Muscle layer of colon (tissue), 2 donors: ENCODE data around the gene DBET.
"Not testable (repeated sequence)": the region's sequence is repeated elsewhere in the genome, so short reads cannot be mapped to it uniquely, and the experiment has no call there.

Experiments used
- H3K27ac ChIP-seq: one replicate; pipeline ENCODE4 v1.7.0; 2013; ENCODE audit warnings: low read depth, mild to moderate bottlenecking, low read length, moderate library complexity
- H3K27me3 ChIP-seq, 2 donors: one replicate each; pipeline ENCODE4 v1.7.0; 2013; ENCODE audit warnings: low read length in 2 of 2, mild to moderate bottlenecking in 2 of 2; ENCODE audit not compliant: insufficient read depth in 2 of 2, control insufficient read depth in 1 of 2
- H3K36me3 ChIP-seq: one replicate; pipeline ENCODE4 v1.7.0; 2013; ENCODE audit warnings: mild to moderate bottlenecking, low read length; ENCODE audit not compliant: insufficient read depth
- H3K4me1 ChIP-seq: one replicate; pipeline ENCODE4 v1.7.0; 2013; ENCODE audit warnings: mild to moderate bottlenecking, low read length; ENCODE audit not compliant: insufficient read depth
- H3K4me3 ChIP-seq, 2 donors: one replicate each; pipeline ENCODE4 v1.7.0; 2013; ENCODE audit warnings: low read length in 2 of 2, low read depth in 1 of 2, mild to moderate bottlenecking in 1 of 2, moderate library complexity in 1 of 2
- H3K9ac ChIP-seq: one replicate; pipeline ENCODE4 v1.7.0; 2013; ENCODE audit warnings: low read length
- H3K9me3 ChIP-seq: one replicate; pipeline ENCODE4 v1.7.0; 2013; ENCODE audit warnings: mild to moderate bottlenecking, low read length
- donor health status: abdominal sarcoma.
- donor health status: Adenocarcinoma of cecum.

DBET gene

DNA sequence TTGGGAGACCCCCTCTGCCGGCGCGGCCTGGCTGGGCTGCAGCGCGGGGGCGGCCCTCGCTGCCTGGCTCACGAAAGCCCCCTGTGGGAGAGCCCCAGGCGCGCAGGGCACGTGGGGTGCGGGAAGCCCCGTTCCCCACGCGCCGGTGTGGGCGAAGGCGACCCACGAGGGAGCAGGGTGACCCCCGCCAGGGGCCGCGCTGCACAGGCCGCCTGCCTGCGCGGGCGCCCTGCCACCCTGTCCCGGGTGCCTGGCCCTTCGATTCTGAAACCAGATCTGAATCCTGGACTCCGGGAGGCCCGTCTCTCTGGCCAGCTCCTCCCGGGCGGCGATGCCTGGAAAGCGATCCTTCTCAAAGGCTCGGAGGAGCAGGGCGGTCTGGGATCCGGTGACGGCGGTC lies 42.3 kb upstream of the DBET start:
- H3K4me1 ChIP-seq, H3K9me3 ChIP-seq, H3K9ac ChIP-seq, H3K4me3 ChIP-seq, H3K36me3 ChIP-seq, H3K27ac ChIP-seq: not testable (repeated sequence)
- H3K27me3 ChIP-seq: peaks cover 17 to 52% of the 10 kb centered on the region in 2 donors

DNA sequence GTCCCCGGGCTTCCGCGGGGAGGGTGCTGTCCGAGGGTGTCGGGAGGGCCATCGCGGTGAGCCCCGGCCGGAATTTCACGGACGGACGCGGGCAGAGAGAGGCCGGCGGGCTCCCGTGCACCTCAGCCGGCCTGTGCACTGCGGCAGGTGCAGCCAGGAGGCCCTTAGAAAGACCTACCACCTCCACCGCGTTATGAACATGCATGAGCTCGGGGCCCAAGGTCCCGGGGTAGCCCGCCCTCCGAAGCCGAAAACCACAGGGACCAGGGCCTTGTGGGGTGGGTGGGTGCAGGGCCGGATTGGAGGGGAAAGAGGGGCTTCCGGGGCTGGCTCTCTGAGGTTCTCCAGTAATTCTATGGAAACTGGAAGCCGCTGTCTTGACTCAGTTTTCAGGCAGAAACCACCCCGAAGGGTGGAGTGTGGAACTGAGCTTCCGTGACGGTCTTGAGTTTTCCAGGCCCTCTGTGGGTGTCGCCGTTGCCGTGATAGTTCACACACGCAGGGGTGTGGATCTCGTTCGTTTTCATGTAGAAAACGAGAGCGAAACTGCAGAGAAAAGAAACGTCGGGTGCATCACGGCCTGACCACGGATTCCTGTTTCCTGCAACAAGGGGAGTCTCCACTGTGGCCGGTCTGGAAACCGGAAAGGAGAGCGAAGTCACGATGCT lies 41.6 kb upstream of the DBET start:
- H3K9ac ChIP-seq, H3K36me3 ChIP-seq: not testable (repeated sequence)
- peaks cover 17 to 44% of the 10 kb centered on the region in 2 donors for H3K27me3 ChIP-seq

DNA sequence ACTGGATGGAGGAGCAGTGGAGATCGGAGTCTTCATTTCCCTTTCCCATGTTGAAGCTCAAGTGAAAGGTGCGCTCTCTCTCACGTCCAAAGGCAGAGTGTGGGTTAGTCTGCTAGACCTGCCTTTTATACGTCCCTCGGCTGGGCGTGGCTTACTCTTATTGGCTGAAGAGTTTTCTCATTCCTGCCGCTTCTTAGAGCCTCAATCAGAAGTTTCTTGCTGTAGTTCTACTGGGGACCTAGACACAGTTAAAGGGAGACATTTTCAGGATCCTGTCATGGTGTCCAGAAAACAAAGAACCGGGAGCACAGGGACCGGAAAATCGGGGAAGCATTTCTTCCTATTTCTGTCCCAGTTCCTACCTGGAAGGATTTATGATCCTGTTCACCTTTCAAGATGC lies 37.1 kb upstream of the DBET start, which contains the start of gene FRG2:
Gene FRG2 (minus strand): TSS at position 101 of the 400 bp plus-strand sequence. CDS start 52 bp downstream, at position 49.
- not testable (repeated sequence) for H3K4me3 ChIP-seq, H3K27ac ChIP-seq, H3K27me3 ChIP-seq, H3K4me1 ChIP-seq, H3K36me3 ChIP-seq, H3K9ac ChIP-seq, H3K9me3 ChIP-seq

More for the DNA sequence above, 41.6 kb upstream of the DBET start:
- H3K27ac ChIP-seq, H3K4me1 ChIP-seq, H3K4me3 ChIP-seq, H3K9me3 ChIP-seq: not testable (repeated sequence)

DNA sequence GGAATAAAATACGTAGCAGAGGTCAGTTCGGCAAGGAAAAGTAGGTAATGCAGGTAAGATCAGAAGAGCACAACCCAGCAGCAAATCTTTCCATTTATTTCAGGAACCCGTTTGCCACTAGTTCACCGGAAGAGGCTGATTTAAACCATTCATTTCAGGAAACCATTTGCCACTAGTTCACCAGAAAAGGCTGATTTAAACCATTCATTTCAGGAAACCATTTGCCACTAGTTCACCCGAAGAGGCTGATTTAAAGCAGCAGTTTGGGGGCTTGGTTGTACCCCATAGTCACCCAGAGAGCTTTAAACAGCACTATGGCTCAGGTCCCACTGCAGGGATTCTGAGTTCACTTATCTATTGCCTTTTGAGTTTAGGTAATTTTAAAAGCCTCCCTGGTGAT lies 33.0 kb upstream of the DBET start:
- H3K9ac ChIP-seq: not testable (repeated sequence)

DNA sequence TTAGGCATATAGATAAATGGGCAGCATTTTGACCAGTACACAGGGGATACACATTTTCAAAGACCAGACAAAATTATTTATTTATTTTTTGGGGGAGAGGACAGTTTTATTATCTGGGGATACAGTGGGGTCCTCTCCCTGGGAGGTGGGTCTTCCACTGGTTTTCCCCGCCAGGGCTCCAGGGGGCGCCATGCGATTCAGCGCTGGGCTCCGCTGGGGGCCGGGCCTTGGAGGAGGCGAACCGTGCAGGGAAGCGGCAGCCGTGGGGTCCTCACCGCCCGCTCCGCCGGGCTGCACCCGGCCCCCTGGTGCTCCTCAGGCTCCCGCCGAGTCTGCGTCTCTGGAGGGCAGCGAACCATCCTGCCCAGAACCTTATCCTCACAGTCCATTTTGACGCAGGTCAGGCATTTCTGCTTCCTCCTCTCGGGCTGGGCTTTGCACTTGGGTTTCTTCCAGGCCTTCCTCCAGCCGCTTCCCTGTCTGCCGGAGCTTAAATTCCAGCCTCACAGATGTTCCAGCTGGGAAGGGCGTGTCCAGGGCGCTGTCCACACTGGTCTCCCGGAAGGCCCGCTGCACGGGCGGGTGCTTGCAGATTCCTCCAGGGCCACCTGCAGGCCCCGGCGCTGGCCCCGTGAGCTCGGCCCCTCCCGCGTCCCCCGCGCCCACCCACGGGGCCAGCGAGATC lies 26.5 kb upstream of the DBET start:
- not testable (repeated sequence) for H3K27ac ChIP-seq, H3K9me3 ChIP-seq, H3K27me3 ChIP-seq, H3K36me3 ChIP-seq, H3K4me3 ChIP-seq, H3K4me1 ChIP-seq, H3K9ac ChIP-seq

More for the DNA sequence above, 33.0 kb upstream of the DBET start:
- not testable (repeated sequence) for H3K4me1 ChIP-seq, H3K27me3 ChIP-seq, H3K4me3 ChIP-seq, H3K9me3 ChIP-seq, H3K27ac ChIP-seq, H3K36me3 ChIP-seq

DNA sequence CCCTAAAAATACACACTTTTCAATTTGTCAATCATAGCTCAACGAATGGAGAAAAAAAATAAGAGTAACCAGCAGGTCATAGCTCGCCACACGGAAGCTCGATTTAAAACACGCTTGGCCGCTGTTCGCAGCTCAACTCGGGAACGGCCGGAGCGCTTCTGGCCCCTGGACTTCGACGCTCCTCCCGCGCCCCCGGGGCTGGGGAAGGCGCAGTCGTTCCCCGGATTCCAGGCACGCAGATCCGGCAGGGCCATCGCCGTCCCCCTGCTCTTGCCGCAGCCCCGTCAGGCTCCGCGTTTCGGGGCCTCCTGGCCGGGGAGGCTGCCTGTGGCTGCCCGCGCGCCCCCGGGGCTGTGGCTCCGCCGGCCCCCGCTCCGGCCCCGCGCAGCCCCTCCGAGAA lies 23.4 kb upstream of the DBET start:
- H3K4me3 ChIP-seq, H3K9me3 ChIP-seq, H3K4me1 ChIP-seq, H3K9ac ChIP-seq, H3K27me3 ChIP-seq, H3K36me3 ChIP-seq, H3K27ac ChIP-seq: not testable (repeated sequence)

DNA sequence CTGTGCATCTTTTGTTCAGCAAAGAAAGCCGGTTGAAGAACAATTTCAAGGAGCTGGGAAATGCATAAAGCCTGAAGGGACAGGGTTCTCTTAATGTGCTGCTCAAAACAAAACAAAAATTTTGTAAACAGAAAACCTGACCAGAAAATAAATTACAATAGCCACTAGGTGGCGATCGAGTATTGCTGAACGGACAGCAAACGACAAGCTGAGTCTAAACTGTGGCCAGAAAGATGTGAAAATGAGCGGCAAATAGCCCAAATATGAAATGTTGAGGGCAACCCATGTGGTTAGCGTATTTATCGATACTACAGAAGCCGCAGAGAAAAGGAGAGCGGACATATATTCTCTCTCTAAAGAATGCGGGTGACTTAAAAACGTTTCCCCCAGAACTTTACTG lies 16.7 kb upstream of the DBET start:
- not testable (repeated sequence) for H3K9me3 ChIP-seq, H3K4me1 ChIP-seq, H3K9ac ChIP-seq, H3K27me3 ChIP-seq, H3K4me3 ChIP-seq, H3K27ac ChIP-seq, H3K36me3 ChIP-seq

DNA sequence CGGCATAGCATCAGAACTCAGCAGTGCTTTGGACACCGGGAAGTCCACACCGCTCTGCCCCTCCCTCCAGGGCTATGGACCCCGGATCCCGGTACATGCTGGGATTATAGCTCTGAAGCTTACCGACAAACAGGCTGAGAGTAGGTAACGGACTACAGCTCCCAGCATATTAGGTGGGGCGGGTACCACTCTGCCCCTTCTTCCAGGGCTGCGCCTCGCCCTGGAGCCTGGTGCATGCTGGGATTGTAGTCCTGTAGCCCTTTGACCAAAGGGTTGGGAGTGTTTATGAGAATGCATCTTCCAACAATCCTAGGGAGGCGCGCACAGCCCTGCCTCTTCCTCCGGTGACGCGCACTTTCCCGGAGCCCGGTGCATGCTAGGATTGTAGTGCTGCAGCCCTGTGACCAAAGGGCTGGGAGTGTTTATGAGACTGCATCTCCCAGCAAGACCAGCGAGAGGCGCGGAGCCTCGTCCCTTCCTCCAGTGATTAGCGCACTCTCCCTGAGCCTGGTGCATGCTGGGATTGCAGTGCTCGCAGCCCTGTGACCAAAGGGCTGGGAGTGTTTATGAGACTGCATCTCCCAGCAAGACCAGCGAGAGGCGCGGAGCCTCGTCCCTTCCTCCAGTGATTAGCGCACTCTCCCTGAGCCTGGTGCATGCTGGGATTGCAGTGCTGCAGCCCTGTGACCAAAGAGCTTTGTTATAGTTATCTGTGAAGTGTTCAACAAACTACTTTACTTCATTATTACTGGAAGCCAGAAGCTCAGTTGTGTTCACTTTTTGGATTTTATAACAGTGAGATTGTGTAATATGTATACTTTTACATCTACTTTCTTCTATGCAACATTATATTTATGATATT lies 14.7 kb upstream of the DBET start:
- H3K27me3 ChIP-seq, H3K4me1 ChIP-seq, H3K9me3 ChIP-seq, H3K27ac ChIP-seq, H3K36me3 ChIP-seq, H3K9ac ChIP-seq, H3K4me3 ChIP-seq: not testable (repeated sequence)

DNA sequence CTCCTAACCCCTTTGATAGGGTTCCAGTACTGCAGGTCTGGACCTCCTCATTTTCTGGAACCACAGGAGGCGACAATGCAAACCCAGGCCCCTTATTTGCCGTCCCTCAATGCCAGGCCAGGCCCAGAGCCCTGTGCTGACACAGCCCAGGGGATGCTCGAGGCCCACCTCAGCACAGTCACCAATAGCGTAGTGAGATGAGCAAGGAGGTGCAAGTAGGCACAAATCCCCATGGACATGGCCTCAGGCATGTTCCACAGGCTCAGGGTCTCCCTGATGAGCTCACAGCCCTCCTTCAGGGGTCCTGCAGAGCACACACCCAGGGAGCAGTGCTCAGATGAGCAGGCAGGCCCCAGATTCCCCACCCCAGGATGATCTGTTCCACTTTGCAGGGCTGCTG lies 5.3 kb upstream of the DBET start:
- H3K36me3 ChIP-seq, H3K27me3 ChIP-seq, H3K27ac ChIP-seq, H3K9ac ChIP-seq, H3K4me3 ChIP-seq, H3K4me1 ChIP-seq, H3K9me3 ChIP-seq: not testable (repeated sequence)

DNA sequence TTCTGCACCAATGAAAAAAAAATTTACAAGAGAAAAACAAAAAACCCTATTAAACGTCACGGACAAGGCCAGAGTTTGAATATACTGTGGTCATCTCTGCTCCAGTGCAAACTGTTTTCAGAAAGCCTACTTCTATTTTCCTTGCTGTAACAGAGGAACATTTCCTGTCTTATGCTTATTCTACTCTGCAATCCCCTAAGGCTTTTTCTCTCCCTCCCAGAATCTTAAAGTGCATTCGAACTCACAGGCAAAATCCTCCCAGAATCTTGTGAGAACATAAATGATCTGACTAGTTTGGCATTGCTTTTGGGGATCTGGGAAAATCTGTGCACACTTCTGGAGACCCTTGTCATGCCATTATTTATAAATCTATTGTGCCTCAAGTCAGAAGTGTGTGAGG lies 503 bp downstream of the DBET start:
- H3K9ac ChIP-seq, H3K4me3 ChIP-seq, H3K9me3 ChIP-seq, H3K36me3 ChIP-seq, H3K27me3 ChIP-seq, H3K4me1 ChIP-seq, H3K27ac ChIP-seq: not testable (repeated sequence)

DNA sequence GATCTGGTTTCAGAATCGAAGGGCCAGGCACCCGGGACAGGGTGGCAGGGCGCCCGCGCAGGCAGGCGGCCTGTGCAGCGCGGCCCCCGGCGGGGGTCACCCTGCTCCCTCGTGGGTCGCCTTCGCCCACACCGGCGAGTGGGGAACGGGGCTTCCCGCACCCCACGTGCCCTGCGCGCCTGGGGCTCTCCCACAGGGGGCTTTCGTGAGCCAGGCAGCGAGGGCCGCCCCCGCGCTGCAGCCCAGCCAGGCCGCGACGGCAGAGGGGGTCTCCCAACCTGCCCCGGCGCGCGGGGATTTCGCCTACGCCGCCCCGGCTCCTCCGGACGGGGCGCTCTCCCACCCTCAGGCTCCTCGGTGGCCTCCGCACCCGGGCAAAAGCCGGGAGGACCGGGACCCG lies 4.0 kb downstream of the DBET start:
- not testable (repeated sequence) for H3K9me3 ChIP-seq, H3K27me3 ChIP-seq, H3K4me1 ChIP-seq, H3K36me3 ChIP-seq, H3K4me3 ChIP-seq, H3K27ac ChIP-seq, H3K9ac ChIP-seq
